ENCODE data around the gene LRAT.

- TF ChIP-seq CTCF (conservative IDR thresholded peaks at IDR 0.05; ENCODE audit: low read depth in 2 of 2) (no peak), EZH2 (IDR thresholded peaks at IDR 0.05; ENCODE audit: low read depth, unreplicated experiment) (no peak), CREB1 (CRISPR knock-in tag; IDR thresholded peaks at IDR 0.05; ENCODE audit: low read depth) (no peak), REST (IDR thresholded peaks at IDR 0.05; ENCODE audit: unreplicated experiment) (no peak), POLR2AphosphoS5 (IDR thresholded peaks at IDR 0.05; ENCODE audit: low read depth) (no peak), ETS1 (IDR thresholded peaks at IDR 0.05) (no peak)
Measured at GRCh38 chr4:154781983-154782293, 38.1 kb downstream of the LRAT start.
